ENCODE data around the gene ZMYND10.
A peak's percentile ranks its signal among the peaks of the same experiment; 100 is the strongest.

- peak; percentile 97 for TF ChIP-seq GATA2 (IDR thresholded peaks at IDR 0.05; ENCODE audit: low read depth, low read length)
- no peak for TF ChIP-seq GATA3 (IDR thresholded peaks at IDR 0.05; ENCODE audit: low read depth, low read length)
Observed at GRCh38 chr3:50380405-50381085, 35.0 kb upstream of the ZMYND10 start.

Measured in SH-SY5Y (cell line).